Endothelial cell of umbilical vein (primary cell): ENCODE measurements around the gene PROZ. TPM values are rescaled to one million over a fixed set of nuclear protein-coding genes. Genes with fewer than 3 reads are reported as not detected.

Experiments
- BruUV-seq: library from RNA; stranded (reverse); fragments of 400-500 nt; replicated peaks from 2 replicates; lab custom pipeline; 2021; lab: Mats Ljungman, UMichigan
- CTCF ChIA-PET: fragments of 300-600, 350-600 bp; sonication (Branson Sonifier 250); formaldehyde crosslinking; loops from one replicate; lab custom pipeline; 2021; ENCODE audit warnings: antibody characterized with exemption, inconsistent platforms; lab: Charles Lee
- POLR2A ChIA-PET: fragments of 300-600, 350-600 bp; sonication (Branson Sonifier 250); formaldehyde crosslinking; loops from one replicate; lab custom pipeline; 2021; ENCODE audit warnings: antibody characterized with exemption, inconsistent platforms; lab: Charles Lee
- DNase-seq: peaks from one replicate; pipeline ENCODE4 v3.0.0-alpha.2; 2011; ENCODE audit warnings: low read depth, low spot score
- FAIRE-seq: peaks from 2 replicates; lab custom pipeline; 2011; peaks lifted over from hg19 to GRCh38; lab: Jason Lieb, UNC
- H2AFZ ChIP-seq: 2 replicates; pipeline ENCODE4 v1.6.0; 2012; ENCODE audit warnings: low read depth, low read length, control low read depth, inconsistent platforms
- H3K27ac ChIP-seq: 2 replicates; pipeline ENCODE4 v1.5.1; 2011; ENCODE audit warnings: low read depth, mild to moderate bottlenecking, control low read depth, low read length, moderate library complexity; ENCODE audit not compliant: insufficient read depth
- H3K27me3 ChIP-seq, 2 experiments: 2 replicates each; pipeline versions ENCODE4 v1.6.0 to v1.6.1; 2011; ENCODE audit warnings: low read length in 2 of 2, mixed read lengths in 1 of 2; ENCODE audit not compliant: control insufficient read depth in 2 of 2, insufficient read depth in 2 of 2
- H3K36me3 ChIP-seq, 2 experiments: 2 replicates in 1 of 2; 3 replicates in 1 of 2; pipeline ENCODE4 v1.5.1; 2011; ENCODE audit warnings: low read length in 2 of 2, mild to moderate bottlenecking in 1 of 2, moderate library complexity in 1 of 2; ENCODE audit not compliant: control insufficient read depth in 2 of 2, insufficient read depth in 2 of 2; ENCODE audit errors: extremely low read depth in 1 of 2
- H3K4me1 ChIP-seq: 3 replicates; pipeline ENCODE4 v1.5.1; 2011; ENCODE audit warnings: mild to moderate bottlenecking, low read length; ENCODE audit not compliant: control insufficient read depth, insufficient read depth; ENCODE audit errors: extremely low read depth
- H3K4me2 ChIP-seq: 2 replicates; pipeline ENCODE4 v1.6.1; 2011; ENCODE audit warnings: low read length, control low read depth, mixed read lengths; ENCODE audit not compliant: insufficient read depth
- H3K4me3 ChIP-seq, 3 experiments: fragments of 200-600 bp in 1 of 3; sonication (generic), shearing (Covaris generic) in 1 of 3; replicated peaks in 1 of 3; 2 replicates each; pipeline ENCODE4 v1.5.1; 2011 to 2016; ENCODE audit warnings: control low read depth in 3 of 3, low read length in 3 of 3, mild to moderate bottlenecking in 2 of 3, inconsistent platforms in 1 of 3, low read depth in 1 of 3, moderate library complexity in 1 of 3; ENCODE audit not compliant: insufficient read depth in 1 of 3
- H3K79me2 ChIP-seq: 2 replicates; pipeline ENCODE4 v1.6.0; 2012; ENCODE audit warnings: low read length, inconsistent platforms; ENCODE audit not compliant: control insufficient read depth, insufficient read depth
- H3K9ac ChIP-seq: replicated peaks from 2 replicates; pipeline ENCODE3; 2011; ENCODE audit warnings: low read length, control low read depth; ENCODE audit not compliant: insufficient read depth; ENCODE audit errors: extremely low read depth
- H3K9me1 ChIP-seq: replicated peaks from 3 replicates; pipeline ENCODE4 v1.6.0; 2011; ENCODE audit warnings: mild to moderate bottlenecking, low read length; ENCODE audit not compliant: control insufficient read depth, insufficient read depth; ENCODE audit errors: extremely low read depth
- H3K9me3 ChIP-seq: replicated peaks from 2 replicates; pipeline ENCODE4 v1.5.1; 2012; ENCODE audit warnings: low read length, inconsistent platforms; ENCODE audit not compliant: control insufficient read depth, insufficient read depth
- H4K20me1 ChIP-seq: replicated peaks from 2 replicates; pipeline ENCODE3; 2011; ENCODE audit warnings: mild to moderate bottlenecking, low read length; ENCODE audit not compliant: control insufficient read depth, insufficient read depth; ENCODE audit errors: extremely low read depth
- CTCF ChIP-seq, 2 donors: IDR thresholded peaks; 1 replicate in 1 of 2; 2 replicates in 1 of 2; pipeline ENCODE4 v1.5.1; 2011; ENCODE audit warnings: low read length in 2 of 2, mild to moderate bottlenecking in 2 of 2, moderate library complexity in 2 of 2, control low read depth in 1 of 2, inconsistent platforms in 1 of 2, low read depth in 1 of 2; ENCODE audit not compliant: insufficient read depth in 1 of 2; ENCODE audit errors: extremely low read depth in 1 of 2
- EZH2 ChIP-seq: IDR thresholded peaks from 2 replicates; pipeline ENCODE4 v1.6.1; 2012; ENCODE audit warnings: borderline replicate concordance, low read depth, mild to moderate bottlenecking, moderate library complexity, low read length, inconsistent platforms; ENCODE audit not compliant: severe bottlenecking
- FOS ChIP-seq: IDR thresholded peaks from 2 replicates; pipeline ENCODE4 v1.6.1; 2011; ENCODE audit warnings: mild to moderate bottlenecking, low read length, moderate library complexity, borderline replicate concordance; ENCODE audit not compliant: insufficient read depth
- GATA2 ChIP-seq: IDR thresholded peaks from 2 replicates; pipeline ENCODE4 v1.7.0; 2011; ENCODE audit warnings: low read depth, mild to moderate bottlenecking, moderate library complexity, mixed read lengths, low read length; ENCODE audit not compliant: insufficient read length, insufficient read depth
- JUN ChIP-seq: IDR thresholded peaks from 2 replicates; pipeline ENCODE4 v1.6.1; 2011; ENCODE audit warnings: borderline replicate concordance, low read depth; ENCODE audit not compliant: insufficient read length, insufficient read depth
- MAX ChIP-seq: IDR thresholded peaks from 2 replicates; pipeline ENCODE4 v1.6.1; 2011; ENCODE audit not compliant: insufficient read depth, insufficient read length
- MYC ChIP-seq: IDR thresholded peaks from one replicate; pipeline ENCODE4 v1.6.1; 2011; ENCODE audit warnings: mild to moderate bottlenecking, low read depth, low read length
- POLR2A ChIP-seq: IDR thresholded peaks from 2 replicates; pipeline ENCODE4 v1.6.1; 2012; ENCODE audit warnings: low read depth, mild to moderate bottlenecking, control low read depth, low read length
- POLR2AphosphoS5 ChIP-seq: IDR thresholded peaks from 2 replicates; pipeline ENCODE4 v1.6.1; 2012; ENCODE audit warnings: low read depth, mild to moderate bottlenecking, control low read depth, low read length, moderate library complexity; ENCODE audit not compliant: insufficient read depth
- dilution Hi-C: fragments of 300-500 bp; cut with MboI; formaldehyde crosslinking; loops from one replicate; pipeline ENCODE4 v1.15.0; 2019; ENCODE audit warnings: low sequenced_read_pairs; ENCODE audit not compliant: extremely low pct_ligation_motif_present
- intact Hi-C: fragments of 100-400 bp; cut with micrococcal nuclease; formaldehyde crosslinking; loops from one replicate; pipeline ENCODE4 v1.10.0; 2022
- polyA plus RNA-seq, 4 experiments: library from polyadenylated mRNA; depleted of rRNA in 3 of 4; stranded (reverse) in 3 of 4; unstranded in 1 of 4; fragments of >200 nt; gene quantifications; 2 replicates each; pipeline versions ENCODE4 v1.2.1 to v1.2.3, GENCODE V29; 2011 to 2012; ENCODE audit warnings: missing spikeins in 1 of 4
- total RNA-seq: library from RNA; stranded (reverse); gene quantifications from 2 replicates; pipeline ENCODE4 v1.2.3, GENCODE V29; 2021

Gene PROZ
- total and polyA plus RNA-seq, 2 donors (not counting 3 experiments of a cell fraction or from before 2014, with no cell fraction given): not detected

DNA sequence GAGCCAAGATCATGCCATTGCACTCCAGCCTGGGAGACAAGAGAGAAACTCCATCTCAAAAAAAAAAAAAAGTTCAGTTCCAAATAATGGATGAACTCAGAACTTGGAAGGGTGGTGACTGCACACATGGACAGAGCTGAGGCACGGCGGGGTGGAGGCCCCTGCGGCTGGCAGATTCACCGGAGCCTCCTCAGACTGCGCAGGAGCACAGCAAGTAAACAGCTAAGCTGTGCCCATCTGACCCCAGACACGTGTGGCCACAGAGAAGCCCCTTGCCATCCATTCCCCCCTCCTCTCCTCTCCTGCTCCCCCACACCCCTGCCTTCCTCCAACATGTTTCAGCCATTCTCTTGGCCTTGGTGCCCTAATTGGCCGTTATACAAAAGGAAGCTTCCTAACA is 15.6 kb upstream of the PROZ start:
- no peak for FAIRE-seq
- no peaks in the 10 kb centered on the region for H3K36me3 ChIP-seq
- intact Hi-C loops: no loop called here
- peaks cover 4 to 5% of the 10 kb centered on the region in 2 experiments for H3K27me3 ChIP-seq
- H3K27ac ChIP-seq: no peak overlapping the region
- no peak for DNase-seq
- CTCF ChIA-PET: no interaction called here
- H2AFZ ChIP-seq: no peak overlapping the region
- H3K4me3 ChIP-seq: no peak overlapping the region
- H3K9me1 ChIP-seq: no peaks in the 10 kb centered on the region
- dilution Hi-C loops: no loop called here
- H4K20me1 ChIP-seq: no peaks in the 10 kb centered on the region
- H3K4me2 ChIP-seq: no peak overlapping the region
- POLR2A ChIA-PET: no interaction called here
- no peaks in the 10 kb centered on the region for H3K4me1 ChIP-seq
- BruUV-seq: no TSS peak
- no peak overlapping the region for H3K9ac ChIP-seq
- TF ChIP-seq MAX: no peak
- TF ChIP-seq FOS: no peak
- TF ChIP-seq CTCF (IDR thresholded peaks at IDR 0.05; ENCODE audit: extremely low read depth in 1 of 2, insufficient read depth in 1 of 2, low read depth in 1 of 2, low read length in 2 of 2): no peak
- TF ChIP-seq MYC: no peak
- no peak for TF ChIP-seq POLR2AphosphoS5
- no peak for TF ChIP-seq EZH2
- TF ChIP-seq POLR2A: no peak
- no peak for TF ChIP-seq GATA2
- TF ChIP-seq JUN: no peak
- H3K79me2 ChIP-seq: no peaks in the 10 kb centered on the region
- no peaks in the 10 kb centered on the region for H3K9me3 ChIP-seq
